IPS-20b (cell line): ENCODE measurements around the gene FAM25A.
"Not testable (repeated sequence)": the region's sequence is repeated elsewhere in the genome, so short reads cannot be mapped to it uniquely, and the experiment has no call there.

Source experiments
- H3K27ac ChIP-seq: one replicate; pipeline ENCODE4 v1.5.1; 2013; ENCODE audit warnings: low read length
- H3K27me3 ChIP-seq: 2 replicates; pipeline ENCODE4 v1.6.1; 2013; ENCODE audit warnings: mild to moderate bottlenecking, low read length, inconsistent platforms; ENCODE audit not compliant: insufficient read depth
- H3K36me3 ChIP-seq: 2 replicates; pipeline ENCODE4 v1.6.1; 2013; ENCODE audit warnings: low read depth, mild to moderate bottlenecking, inconsistent platforms, low read length, moderate library complexity; ENCODE audit not compliant: insufficient read depth
- H3K4me1 ChIP-seq: 2 replicates; pipeline ENCODE4 v1.6.1; 2013; ENCODE audit warnings: mild to moderate bottlenecking, control low read depth, inconsistent platforms, low read length, moderate library complexity; ENCODE audit not compliant: insufficient read depth
- H3K4me3 ChIP-seq: 2 replicates; pipeline ENCODE4 v1.5.1; 2013; ENCODE audit warnings: mild to moderate bottlenecking, low read length, inconsistent platforms
- H3K9ac ChIP-seq: 2 replicates; pipeline ENCODE4 v1.6.1; 2013; ENCODE audit warnings: low read depth, mild to moderate bottlenecking, inconsistent platforms, low read length, moderate library complexity
- H3K9me3 ChIP-seq: 2 replicates; pipeline ENCODE4 v1.6.1; 2013; ENCODE audit warnings: mild to moderate bottlenecking, low read depth, low read length, inconsistent platforms; ENCODE audit not compliant: insufficient read depth

Gene FAM25A

DNA sequence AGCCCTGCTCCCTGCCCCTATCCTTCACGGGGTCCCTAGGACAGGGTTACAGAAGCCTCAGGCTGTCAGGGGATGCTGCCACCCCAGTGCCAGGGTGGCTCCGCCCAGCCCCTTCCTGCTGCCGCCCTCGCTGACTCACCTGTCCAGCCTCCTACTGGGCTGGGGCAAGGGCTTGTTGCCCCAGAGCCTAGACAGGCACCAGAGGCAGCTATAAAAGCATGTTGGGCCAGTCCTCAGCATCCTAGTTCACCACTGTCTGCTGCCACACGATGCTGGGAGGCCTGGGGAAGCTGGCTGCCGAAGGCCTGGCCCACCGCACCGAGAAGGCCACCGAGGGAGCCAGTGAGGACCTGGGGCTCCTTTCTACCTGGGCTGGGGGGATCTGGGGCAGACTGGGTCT lies at the start of gene FAM25A:
FAM25A (plus strand) TSS at position 239 of the 400 bp plus-strand sequence; CDS start at position 270, 31 bp downstream.
- H3K27ac ChIP-seq, H3K36me3 ChIP-seq, H3K4me1 ChIP-seq, H3K27me3 ChIP-seq, H3K9ac ChIP-seq, H3K9me3 ChIP-seq, H3K4me3 ChIP-seq: not testable (repeated sequence)

GRCh38 chr10:86970982-86971231 lies 49.2 kb upstream of the FAM25A start:
- H3K4me3 ChIP-seq: peak overlapping the region; percentile 75

DNA sequence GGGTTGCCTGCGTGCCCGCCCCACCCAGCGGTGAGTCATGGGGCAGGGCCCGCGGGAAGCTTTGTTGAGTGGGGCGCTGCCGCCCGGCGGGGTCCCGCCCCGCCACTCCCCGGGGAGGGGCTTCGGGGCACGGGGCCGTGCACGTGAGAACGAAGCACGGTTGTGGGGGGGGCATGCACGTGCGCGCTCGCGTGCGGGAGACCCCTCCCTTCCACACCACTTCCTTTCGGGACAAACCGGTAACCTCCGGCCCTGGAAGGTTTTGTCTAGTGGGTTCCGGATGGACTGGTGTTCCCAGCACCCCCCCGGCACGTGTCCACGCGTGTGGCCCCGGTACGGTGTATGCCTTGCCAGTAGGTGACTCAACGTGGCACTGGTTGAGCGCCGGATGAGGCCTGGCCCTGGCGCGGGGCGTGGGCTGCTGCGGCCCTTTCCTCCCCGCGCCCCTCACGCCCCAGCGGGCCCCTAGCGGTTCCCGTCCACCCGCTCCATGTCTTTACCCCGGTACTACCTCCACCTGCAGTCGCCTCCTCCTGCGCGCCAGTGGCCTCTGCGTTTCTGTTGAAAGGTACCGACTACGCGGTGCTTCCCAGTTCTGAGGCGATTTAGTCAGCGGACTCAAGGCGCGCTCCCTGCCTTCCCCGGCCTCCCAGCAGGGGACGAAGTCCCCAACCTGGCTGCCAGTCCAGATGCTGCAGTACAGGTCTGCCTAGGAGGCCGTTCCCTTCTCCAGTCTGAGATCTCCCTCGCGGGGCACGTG lies 48.7 kb upstream of the FAM25A start:
- H3K4me1 ChIP-seq: peaks cover 12% of the 10 kb centered on the region; the same call in 1 of the 2 replicates

More at GRCh38 chr10:86970982-86971231, 49.2 kb upstream of the FAM25A start:
- no peak overlapping the region for H3K27ac ChIP-seq
- peaks cover 30% of the 10 kb centered on the region for H3K27me3 ChIP-seq
- H3K36me3 ChIP-seq: no peaks in the 10 kb centered on the region
- no peaks in the 10 kb centered on the region for H3K9me3 ChIP-seq
- peaks cover 12% of the 10 kb centered on the region; the same call in 1 of the 2 replicates for H3K4me1 ChIP-seq
- H3K9ac ChIP-seq: peak overlapping the region; percentile 77; the same call in 1 of the 2 replicates

GRCh38 chr10:86972613-86973380 lies 47.3 kb upstream of the FAM25A start:
- H3K27ac ChIP-seq: no peak overlapping the region

More for the DNA sequence above, 48.7 kb upstream of the FAM25A start:
- H3K27ac ChIP-seq: no peak overlapping the region
- H3K27me3 ChIP-seq: peaks cover 30% of the 10 kb centered on the region
- H3K36me3 ChIP-seq: no peaks in the 10 kb centered on the region
- peak overlapping the region; percentile 75 for H3K4me3 ChIP-seq
- H3K9me3 ChIP-seq: no peaks in the 10 kb centered on the region
- peak overlapping the region; percentile 77 for H3K9ac ChIP-seq

GRCh38 chr10:86974484-86974883 lies 45.6 kb upstream of the FAM25A start:
- no peak overlapping the region for H3K4me3 ChIP-seq
- peaks cover 11% of the 10 kb centered on the region; the same call in 1 of the 2 replicates for H3K4me1 ChIP-seq
- H3K27ac ChIP-seq: no peak overlapping the region
- no peaks in the 10 kb centered on the region for H3K9me3 ChIP-seq
- no peak overlapping the region for H3K9ac ChIP-seq
- H3K36me3 ChIP-seq: no peaks in the 10 kb centered on the region
- peaks cover 30% of the 10 kb centered on the region for H3K27me3 ChIP-seq

More at GRCh38 chr10:86972613-86973380, 47.3 kb upstream of the FAM25A start:
- Histone ChIP-seq H3K27me3 (peaks cover 30% of the 10 kb centered on the region), H3K4me1 (peaks cover 12% of the 10 kb centered on the region; the same call in 1 of the 2 replicates), H3K9me3 (no peaks in the 10 kb centered on the region), H3K4me3 (no peak overlapping the region), H3K36me3 (no peaks in the 10 kb centered on the region), H3K9ac (no peak overlapping the region)

DNA sequence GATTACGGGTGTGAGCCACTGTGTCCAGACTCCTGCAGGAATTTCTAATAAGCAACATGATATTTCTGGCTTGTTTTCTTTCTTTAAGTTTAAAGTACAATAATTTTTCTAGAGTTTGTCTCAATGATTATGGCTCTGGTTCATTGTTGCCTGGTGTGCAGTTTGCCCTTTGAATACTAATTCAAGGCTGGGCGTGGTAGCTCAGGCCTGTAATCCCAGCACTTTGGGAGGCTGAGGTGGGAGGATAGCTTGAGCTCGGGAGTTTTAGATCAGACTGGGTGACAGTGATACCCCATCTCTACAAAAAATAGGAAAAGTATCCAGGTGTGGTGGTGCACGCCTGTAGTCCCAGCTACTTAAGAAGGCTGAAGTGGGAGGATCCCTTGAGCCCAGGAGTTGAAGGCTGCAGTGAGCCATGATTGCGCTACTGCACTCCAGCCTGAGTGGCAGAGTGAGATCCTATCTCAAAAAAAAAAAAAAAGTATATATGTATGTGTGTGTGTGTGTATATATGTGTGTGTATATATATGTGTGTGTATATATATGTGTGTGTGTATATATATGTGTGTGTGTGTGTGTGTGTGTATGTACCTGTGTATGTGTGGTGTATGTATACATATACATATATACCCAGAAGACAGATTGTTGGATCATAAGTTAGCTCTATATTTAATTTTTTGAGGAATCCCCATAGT lies 43.6 kb upstream of the FAM25A start:
- Histone ChIP-seq H3K9me3 (no peaks in the 10 kb centered on the region), H3K27ac (no peak overlapping the region), H3K27me3 (peaks cover 17% of the 10 kb centered on the region), H3K4me3 (no peak overlapping the region), H3K4me1 (peaks cover 3% of the 10 kb centered on the region; the same call in 1 of the 2 replicates), H3K36me3 (no peaks in the 10 kb centered on the region), H3K9ac (no peak overlapping the region)

DNA sequence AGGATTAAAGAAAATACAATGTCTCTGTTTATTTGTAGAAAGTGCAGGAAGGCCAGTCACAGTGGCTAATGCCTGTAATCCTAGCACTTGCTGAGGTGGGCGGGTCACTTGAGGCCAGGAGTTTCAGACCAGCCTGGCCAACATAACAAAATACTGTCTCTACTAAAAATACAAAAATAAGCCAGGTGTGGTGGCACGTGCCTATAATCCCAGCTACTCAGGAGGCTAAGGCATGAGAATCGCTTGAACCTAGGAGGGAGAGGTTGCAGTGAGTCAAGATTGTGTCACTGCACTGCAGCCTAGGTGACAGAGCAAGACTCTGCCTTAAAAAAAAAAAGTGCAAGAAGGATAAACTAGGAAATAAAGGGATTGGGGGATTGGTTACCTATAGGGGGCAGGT lies 41.6 kb upstream of the FAM25A start:
- H3K4me3 ChIP-seq, H3K9ac ChIP-seq, H3K9me3 ChIP-seq, H3K27me3 ChIP-seq, H3K4me1 ChIP-seq, H3K36me3 ChIP-seq, H3K27ac ChIP-seq: not testable (repeated sequence)

- Histone ChIP-seq H3K4me3 (no peak overlapping the region), H3K4me1 (no peaks in the 10 kb centered on the region), H3K27me3 (no peaks in the 10 kb centered on the region), H3K27ac (no peak overlapping the region), H3K36me3 (no peaks in the 10 kb centered on the region), H3K9me3 (no peaks in the 10 kb centered on the region), H3K9ac (no peak overlapping the region)
Observed at GRCh38 chr10:86979296-86979818, 40.7 kb upstream of the FAM25A start.

DNA sequence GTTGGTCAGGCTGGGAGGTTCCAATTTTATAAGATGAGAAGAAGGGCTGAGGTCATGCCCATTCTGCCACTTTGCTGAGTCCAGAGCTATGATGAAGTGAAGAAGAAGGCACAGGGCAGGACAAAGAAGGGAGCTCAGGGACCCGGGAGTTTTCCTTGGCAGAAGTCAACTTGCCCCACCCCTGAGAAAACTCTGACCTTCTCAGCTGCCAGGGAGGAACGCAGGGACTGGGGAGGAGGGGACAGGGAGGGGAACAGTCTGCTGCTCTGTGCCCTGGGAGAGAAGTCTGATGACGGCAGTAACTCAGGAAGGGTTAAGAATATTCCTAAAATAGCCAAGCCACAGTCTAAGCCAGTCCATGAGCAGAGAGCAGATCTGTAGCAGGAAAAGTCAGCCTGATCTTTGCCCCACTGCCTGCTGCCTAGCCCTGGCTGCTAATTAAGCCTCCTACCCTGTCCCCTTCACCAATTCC lies 40.1 kb upstream of the FAM25A start:
- Histone ChIP-seq H3K27ac (no peak overlapping the region), H3K36me3 (no peaks in the 10 kb centered on the region), H3K4me3 (no peak overlapping the region), H3K9me3 (no peaks in the 10 kb centered on the region), H3K9ac (no peak overlapping the region), H3K27me3 (no peaks in the 10 kb centered on the region), H3K4me1 (no peaks in the 10 kb centered on the region)

GRCh38 chr10:86981020-86981419 lies 39.1 kb upstream of the FAM25A start:
- not testable (repeated sequence) for H3K27me3 ChIP-seq, H3K27ac ChIP-seq, H3K36me3 ChIP-seq, H3K4me1 ChIP-seq, H3K9me3 ChIP-seq, H3K9ac ChIP-seq, H3K4me3 ChIP-seq

GRCh38 chr10:86981716-86982115 lies 38.4 kb upstream of the FAM25A start:
- no peaks in the 10 kb centered on the region for H3K4me1 ChIP-seq
- H3K9me3 ChIP-seq: no peaks in the 10 kb centered on the region
- no peaks in the 10 kb centered on the region for H3K36me3 ChIP-seq
- H3K27me3 ChIP-seq: no peaks in the 10 kb centered on the region
- no peak overlapping the region for H3K27ac ChIP-seq
- no peak overlapping the region for H3K4me3 ChIP-seq
- H3K9ac ChIP-seq: no peak overlapping the region
